GM04503 (cell line): ENCODE data around the gene ADARB2.

ENCODE experiments used
- DNase-seq: peaks from one replicate; pipeline ENCODE4 v3.0.0-alpha.2; 2012; ENCODE audit warnings: low read depth

Gene ADARB2

DNA sequence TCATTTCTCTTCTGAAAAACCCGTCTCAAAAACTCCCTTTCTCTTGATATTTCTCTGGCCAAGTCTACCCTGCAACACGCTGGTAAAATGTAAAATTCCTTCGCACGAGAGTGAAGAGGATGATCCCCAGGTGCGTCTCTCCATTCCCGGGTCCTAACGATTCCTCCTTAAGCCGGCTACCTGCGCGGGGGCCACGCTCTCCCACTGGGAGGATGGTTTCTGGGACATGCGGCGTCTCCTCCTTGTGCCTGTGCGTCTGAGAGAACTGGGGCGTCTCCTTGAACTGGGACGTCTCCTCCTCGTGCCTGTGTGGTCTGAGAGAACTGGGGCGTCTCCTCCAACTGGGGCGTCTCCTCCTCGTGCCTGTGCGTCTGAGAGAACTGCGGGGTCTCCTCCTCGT, 531.2 kb downstream of the ADARB2 start:
- DNase-seq: no peak

- no peak for DNase-seq
These were observed 531.8 kb downstream of the ADARB2 start for GRCh38 chr10:1205450-1206030.

GRCh38 chr10:1204434-1205326, 532.6 kb downstream of the ADARB2 start:
- no peak for DNase-seq

GRCh38 chr10:1203704-1204103, 533.6 kb downstream of the ADARB2 start:
- DNase-seq: no peak

- DNase-seq: no peak
These were observed 534.1 kb downstream of the ADARB2 start for GRCh38 chr10:1203216-1203615.

DNA sequence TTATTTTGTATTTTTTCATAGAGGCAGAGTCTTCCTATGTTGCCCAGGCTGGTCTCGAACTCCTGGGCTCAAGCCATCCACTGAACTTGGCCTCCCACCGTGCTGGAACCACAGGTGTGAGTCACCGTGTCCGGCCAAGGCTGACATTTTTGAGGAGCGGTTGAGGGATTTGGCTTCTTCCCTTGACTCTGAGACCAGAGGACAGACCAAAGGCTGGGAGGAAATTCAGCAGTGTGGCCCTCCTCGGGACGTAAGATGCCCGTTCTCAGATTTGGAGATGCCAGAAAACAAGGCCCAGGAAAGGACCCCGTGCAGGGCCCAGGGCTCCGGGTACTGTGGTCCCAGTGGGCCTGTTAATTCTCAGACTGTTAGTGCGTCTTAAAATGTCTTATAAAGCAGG, 535.0 kb downstream of the ADARB2 start:
- no peak for DNase-seq

GRCh38 chr10:1200866-1201807, 536.2 kb downstream of the ADARB2 start:
- no peak for DNase-seq

DNA sequence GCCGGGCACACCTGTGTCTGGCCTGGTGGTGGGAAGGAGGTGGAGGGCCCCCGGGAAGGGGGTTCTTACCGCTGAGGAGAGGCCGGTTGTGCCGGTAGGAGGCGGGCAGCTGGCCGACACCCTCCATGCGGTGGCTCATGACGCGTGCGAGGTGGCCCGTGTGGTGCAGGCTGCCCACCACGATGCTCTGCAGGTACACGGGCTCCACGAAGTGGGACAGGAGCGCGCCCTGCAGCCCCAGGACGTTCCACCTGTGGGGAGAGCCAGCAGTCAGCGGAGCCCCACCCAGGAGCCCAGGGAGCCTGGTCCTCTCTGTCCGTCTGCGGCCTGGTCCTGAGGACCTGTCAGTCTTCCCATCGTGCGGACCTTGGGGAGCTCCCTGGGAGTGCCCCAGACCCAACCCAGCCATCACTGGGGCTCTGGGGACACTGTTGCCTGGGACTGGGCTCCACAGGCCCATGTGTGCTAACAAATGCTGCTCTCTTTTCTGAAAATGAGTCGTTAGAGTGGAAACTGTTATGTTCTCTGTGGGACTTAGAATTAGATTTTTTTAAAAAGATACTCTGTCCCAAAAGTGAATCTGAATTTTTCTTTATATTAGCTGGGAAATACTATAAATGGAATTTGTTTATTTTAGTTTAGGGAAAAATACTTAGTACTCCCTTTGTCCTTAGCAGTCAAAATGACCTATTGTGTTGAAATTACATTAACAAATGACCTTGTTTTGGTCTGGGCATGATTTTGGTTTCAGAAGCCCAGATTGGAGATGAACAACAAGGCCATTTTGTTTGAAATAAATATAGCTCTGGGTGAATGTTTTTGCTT, 537.2 kb downstream of the ADARB2 start:
- no peak for DNase-seq

DNA sequence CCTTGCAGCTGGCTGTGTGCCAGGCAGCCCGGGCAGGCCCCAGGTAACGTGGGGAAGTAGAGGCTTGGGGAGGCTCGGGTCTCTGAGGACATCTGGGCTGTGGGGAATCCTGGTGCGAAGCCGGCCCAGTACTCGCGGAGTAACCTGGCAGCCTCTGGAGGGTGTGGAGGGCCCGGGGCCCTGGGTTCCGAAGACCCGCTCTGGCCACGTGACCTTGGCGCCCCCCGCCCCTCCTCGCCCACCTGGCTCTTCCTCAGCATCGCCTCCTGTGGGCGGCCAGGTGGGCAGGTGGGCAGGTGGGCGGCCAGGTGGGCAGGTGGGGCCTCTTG, 538.0 kb downstream of the ADARB2 start:
- no peak for DNase-seq

- no peak for DNase-seq
These were observed 538.6 kb downstream of the ADARB2 start for GRCh38 chr10:1198453-1199344.

GRCh38 chr10:1197384-1197783, 539.9 kb downstream of the ADARB2 start:
- no peak for DNase-seq

DNA sequence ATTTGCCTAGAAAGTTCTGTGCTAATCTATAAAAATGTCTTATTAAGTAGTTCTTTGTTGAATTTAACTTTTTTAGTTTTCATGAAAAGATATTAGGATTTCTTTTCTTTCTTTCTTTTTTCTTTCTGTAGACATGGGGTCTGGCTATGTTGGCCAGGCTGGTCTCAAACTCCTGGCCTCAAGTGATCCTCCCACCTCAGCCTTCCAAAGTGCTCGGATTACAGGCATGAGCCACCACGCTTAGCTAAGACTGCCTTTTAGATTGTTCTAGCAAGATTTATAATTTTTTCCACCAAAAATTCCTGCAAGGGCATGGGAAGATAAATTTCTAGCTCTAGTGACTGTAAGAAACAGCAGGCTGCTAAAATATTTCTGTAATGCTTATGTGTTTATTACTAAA, 540.7 kb downstream of the ADARB2 start:
- no peak for DNase-seq

DNA sequence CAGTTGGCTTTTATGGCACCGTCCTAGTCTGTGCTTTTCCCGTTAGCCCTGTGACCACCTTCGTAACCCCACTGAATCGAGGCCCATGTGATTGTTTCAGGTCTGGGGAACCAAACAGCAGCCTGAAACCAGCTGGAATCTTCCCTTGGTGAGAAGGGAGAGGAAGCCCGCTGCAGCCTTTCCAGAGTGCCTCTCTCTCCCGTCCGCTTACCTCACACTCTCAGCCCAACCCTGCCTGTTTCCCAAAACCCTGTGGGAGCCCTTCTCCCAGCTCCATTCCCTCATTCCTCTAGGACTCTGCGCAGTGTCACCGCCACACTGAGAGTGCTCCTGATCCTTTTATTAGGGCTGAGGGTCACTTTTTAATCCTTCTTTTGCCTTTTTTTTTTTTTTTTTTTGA, 541.5 kb downstream of the ADARB2 start:
- DNase-seq: no peak

- no peak for DNase-seq
These were observed 543.2 kb downstream of the ADARB2 start for GRCh38 chr10:1194161-1194560.

DNA sequence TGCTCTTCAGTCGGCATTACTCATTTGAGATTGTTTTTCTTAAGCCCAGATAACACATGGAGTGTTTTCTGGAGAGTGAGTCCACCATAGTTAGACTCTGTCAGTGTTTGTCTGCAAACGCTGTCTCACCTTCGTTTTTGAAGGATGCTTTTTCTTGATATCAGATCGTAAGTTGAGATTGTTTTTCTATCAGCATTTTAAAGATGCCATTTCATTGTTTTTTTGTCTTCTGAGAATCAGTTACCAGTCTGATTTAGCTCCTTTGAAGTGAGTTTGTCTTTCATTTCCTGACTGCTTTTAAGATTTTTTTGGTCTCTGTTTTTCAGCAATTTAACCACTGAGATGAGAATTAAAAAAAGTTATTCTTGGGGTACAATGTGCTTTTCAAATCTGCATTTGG, 543.8 kb downstream of the ADARB2 start:
- no peak for DNase-seq

DNA sequence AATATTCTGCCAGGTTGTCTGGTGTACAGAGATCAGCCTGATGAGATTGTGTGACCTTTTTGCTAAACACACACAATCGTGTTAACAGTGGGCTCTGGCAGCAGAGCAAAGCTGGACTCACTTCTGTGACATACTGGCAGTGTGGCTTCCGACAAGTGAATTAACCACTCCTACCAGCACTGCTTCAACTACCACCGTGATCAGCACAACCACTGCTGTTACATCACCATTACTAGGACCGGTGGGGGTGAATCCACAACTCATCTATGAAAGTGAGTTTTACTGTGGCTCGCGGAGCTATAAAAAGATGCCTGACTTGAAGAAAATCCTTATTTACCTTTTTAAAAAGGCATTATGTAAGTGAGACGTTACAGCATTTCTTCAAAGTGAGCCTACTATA, 545.6 kb downstream of the ADARB2 start:
- no peak for DNase-seq

DNA sequence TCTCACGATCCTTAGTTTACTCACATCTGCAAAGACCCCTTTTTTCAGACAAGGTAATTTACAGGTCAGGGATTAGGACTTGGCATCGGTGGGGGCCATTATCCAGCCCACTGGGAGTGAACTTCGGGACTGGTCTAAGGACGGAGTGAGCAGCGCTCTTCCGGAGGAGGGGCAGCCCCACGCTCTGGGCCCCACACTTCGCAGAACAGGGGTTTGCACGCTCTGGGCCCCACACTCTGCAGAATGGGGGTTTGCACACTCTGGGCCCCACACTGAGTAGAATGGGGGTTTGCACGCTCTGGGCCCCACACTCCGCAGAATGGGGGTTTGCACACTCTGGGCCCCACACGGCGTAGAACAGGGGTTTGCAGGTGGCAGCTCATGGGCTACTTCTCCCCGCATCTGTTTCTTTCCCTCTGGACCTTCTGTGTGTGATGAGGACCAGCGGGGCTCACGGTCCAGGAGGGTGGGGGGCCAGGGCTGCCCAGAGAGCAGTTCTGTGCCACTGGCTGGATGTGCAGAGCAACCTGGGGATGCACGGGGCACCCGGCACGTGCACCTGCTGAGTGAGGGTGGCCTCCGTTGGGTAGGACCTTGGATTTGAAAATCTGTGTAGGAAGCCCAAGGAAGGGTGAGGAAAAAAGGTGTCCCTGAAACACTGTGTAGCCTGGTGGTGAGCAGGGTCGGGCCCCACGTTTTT, 546.4 kb downstream of the ADARB2 start:
- DNase-seq: no peak

GRCh38 chr10:1190052-1190395, 547.3 kb downstream of the ADARB2 start:
- DNase-seq: no peak

- no peak for DNase-seq
These were observed 547.9 kb downstream of the ADARB2 start for GRCh38 chr10:1189166-1190051.
